K562 (cell line): ENCODE measurements around the gene POLL. TPM values are rescaled to one million over a fixed set of nuclear protein-coding genes. Genes with fewer than 3 reads are reported as not detected.

Experiments used
- ATF1 ChIP-seq, 2 experiments: fragments of 450-650 bp in 1 of 2; IDR thresholded peaks; 2 replicates each; pipeline ENCODE4 v1.6.1; 2016; ENCODE audit warnings: missing compliant biosample characterization in 1 of 2, missing genetic modification characterization in 1 of 2
- CEBPG ChIP-seq, 3 experiments: fragments of 200-800 bp in 1 of 3; sonication (Bioruptor generic) in 1 of 3; sonication (generic) in 1 of 3; formaldehyde crosslinking in 1 of 3; IDR thresholded peaks in 2 of 3; conservative IDR thresholded peaks in 1 of 3; 2 replicates each; pipeline versions ENCODE4 v1.6.1 to v1.8.0; 2016 to 2022; ENCODE audit warnings: missing compliant biosample characterization in 2 of 3, missing genetic modification characterization in 2 of 3, mild to moderate bottlenecking in 1 of 3, missing genetic modification reagents in 1 of 3
- CXXC5 ChIP-seq: fragments of 250-450 bp; sonication (Bioruptor Pico); IDR thresholded peaks from 2 replicates; pipeline ENCODE4 v1.8.0; 2022; ENCODE audit warnings: inconsistent platforms, mild to moderate bottlenecking, moderate library complexity
- FOXM1 ChIP-seq, 2 experiments: fragments of 450-650 bp in 1 of 2; sonication (generic) in 1 of 2; formaldehyde crosslinking in 1 of 2; IDR thresholded peaks; 2 replicates each; pipeline versions ENCODE4 v1.6.1 to v1.9.0; 2017 to 2022; ENCODE audit warnings: low read depth in 2 of 2, mild to moderate bottlenecking in 2 of 2, missing genetic modification reagents in 1 of 2, moderate library complexity in 1 of 2
- GABPB1 ChIP-seq: sonication (generic); formaldehyde crosslinking; IDR thresholded peaks from 2 replicates; pipeline ENCODE4 v1.8.0; 2022; ENCODE audit warnings: mild to moderate bottlenecking, missing genetic modification reagents
- NCOA4 ChIP-seq: fragments of 450-650 bp; IDR thresholded peaks from 2 replicates; pipeline ENCODE4 v1.6.1; 2018; ENCODE audit warnings: mild to moderate bottlenecking; ENCODE audit not compliant: partially characterized antibody
- NFATC3 ChIP-seq: fragments of 450-650 bp; IDR thresholded peaks from 2 replicates; pipeline ENCODE4 v1.6.1; 2017; ENCODE audit warnings: mild to moderate bottlenecking
- PATZ1 ChIP-seq: fragments of 250-450 bp; sonication (Bioruptor Pico); IDR thresholded peaks from 2 replicates; pipeline ENCODE4 v1.5.0; 2020; ENCODE audit warnings: mild to moderate bottlenecking, borderline replicate concordance
- PHF20 ChIP-seq: fragments of 450-650 bp; IDR thresholded peaks from 2 replicates; pipeline ENCODE4 v1.6.1; 2018; ENCODE audit not compliant: partially characterized antibody
- RCOR1 ChIP-seq, 2 experiments: IDR thresholded peaks; 2 replicates each; pipeline ENCODE4 v1.6.1; 2012; ENCODE audit warnings: low read depth in 2 of 2, low read length in 2 of 2, borderline replicate concordance in 1 of 2, improper control_type of control experiment in 1 of 2
- SMARCC2 ChIP-seq: fragments of 450-650 bp; IDR thresholded peaks from 2 replicates; pipeline ENCODE4 v1.6.1; 2017; ENCODE audit warnings: antibody characterized with exemption, moderate library complexity, mild to moderate bottlenecking, low read depth
- SREBF2 ChIP-seq: sonication (generic); formaldehyde crosslinking; IDR thresholded peaks from 2 replicates; pipeline ENCODE4 v1.4.0; 2020; ENCODE audit warnings: mild to moderate bottlenecking, missing genetic modification reagents
- TEAD1 ChIP-seq, 2 experiments: fragments of 450-650 bp in 1 of 2; sonication (generic) in 1 of 2; formaldehyde crosslinking; IDR thresholded peaks; 2 replicates each; pipeline versions ENCODE4 v1.4.0 to v1.8.0; 2020 to 2022; ENCODE audit warnings: mild to moderate bottlenecking in 2 of 2, missing genetic modification reagents in 1 of 2
- ZNF354B ChIP-seq: fragments of 250-450 bp; sonication (Bioruptor Pico); IDR thresholded peaks from 2 replicates; pipeline ENCODE4 v1.4.0; 2020
- polyA plus RNA-seq, 8 experiments: library from polyadenylated mRNA; depleted of rRNA in 4 of 8; stranded (reverse) in 5 of 8; unstranded in 3 of 8; fragments of >200 nt; fragmentation: Nextera tagmentation in 2 of 8; fragmentation: Illumina TruSeq in 1 of 8; extraction: Ambion mirVana in 2 of 8; extraction: Trizol in 1 of 8; gene quantifications; 2 replicates each; pipeline versions ENCODE4 v1.2.1 to v1.2.3, GENCODE V29; 2011 to 2014; ENCODE audit warnings: inconsistent platforms in 1 of 8, missing spikeins in 1 of 8
- total RNA-seq, 7 experiments: library from RNA; depleted of rRNA in 6 of 7; stranded (reverse); fragments of >200 nt in 6 of 7; fragmentation: Illumina TruSeq in 2 of 7; extraction: Trizol in 2 of 7; gene quantifications; 2 replicates each; pipeline versions ENCODE4 v1.2.1 to v1.2.3, GENCODE V29; 2011 to 2021; ENCODE audit warnings: low replicate concordance in 1 of 7
- TF ChIP-seq, protein P1 (sequence below): fragments of 250-450 bp; sonication (Bioruptor Pico); IDR thresholded peaks from 2 replicates; pipeline ENCODE4 v1.5.0; 2020; ENCODE audit warnings: mild to moderate bottlenecking
- TF ChIP-seq, protein P2 (sequence below): fragments of 450-650 bp; formaldehyde crosslinking; IDR thresholded peaks from 2 replicates; pipeline ENCODE4 v1.4.0; 2020; ENCODE audit warnings: mild to moderate bottlenecking, moderate library complexity
- TF ChIP-seq, protein P3 (sequence below): sonication (generic); formaldehyde crosslinking; IDR thresholded peaks from 2 replicates; pipeline ENCODE4 v1.8.0; 2022; ENCODE audit warnings: mild to moderate bottlenecking, low read depth, missing genetic modification reagents
- TF ChIP-seq, protein P4 (sequence below): fragments of 450-650 bp; IDR thresholded peaks from 2 replicates; pipeline ENCODE4 v1.6.1; 2014; ENCODE audit warnings: low read depth, mild to moderate bottlenecking, moderate library complexity, borderline replicate concordance

The POLL gene
- total and polyA plus RNA-seq, 9 of the 15 experiments (the other 6 are each of a cell fraction or from before 2014, with no cell fraction given) = 1.2 to 18.7 (median 10.9) TPM

GRCh38 chr10:101602761-101603398, 14.8 kb upstream of the POLL start (continued):
- TF ChIP-seq PATZ1 (CRISPR knock-in tag) (no peak), TEAD1 (CRISPR knock-in tag; IDR thresholded peaks at IDR 0.05) (peak in 1 of 2 experiments; percentile 37; a peak in 1 of 4 replicates), CXXC5 (CRISPR knock-in tag) (no peak), PHF20 (no peak), ATF1 (CRISPR knock-in tag; IDR thresholded peaks at IDR 0.05) (no peak), ATF1 (tag; IDR thresholded peaks at IDR 0.05) (no peak), GABPB1 (CRISPR knock-in tag) (0 out of 2 replicates have a peak, but pooled peaks have one; percentile 22), RCOR1 (IDR thresholded peaks at IDR 0.05; ENCODE audit: borderline replicate concordance in 1 of 2, low read depth in 2 of 2, low read length in 2 of 2) (no peak), FOXM1 (IDR thresholded peaks at IDR 0.05; ENCODE audit: low read depth) (no peak), FOXM1 (CRISPR knock-in tag; IDR thresholded peaks at IDR 0.05; ENCODE audit: low read depth) (no peak), CEBPG (CRISPR knock-in tag; IDR thresholded peaks at IDR 0.05) (no peak), CEBPG (tag; conservative IDR thresholded peaks at IDR 0.05 in 1 of 2, IDR thresholded peaks at IDR 0.05 in 1 of 2) (no peak), SMARCC2 (no peak), SREBF2 (CRISPR knock-in tag) (no peak), NFATC3 (no peak), ZNF354B (CRISPR knock-in tag) (no peak), NCOA4 (no peak)
- TF ChIP-seq, protein P1, sequence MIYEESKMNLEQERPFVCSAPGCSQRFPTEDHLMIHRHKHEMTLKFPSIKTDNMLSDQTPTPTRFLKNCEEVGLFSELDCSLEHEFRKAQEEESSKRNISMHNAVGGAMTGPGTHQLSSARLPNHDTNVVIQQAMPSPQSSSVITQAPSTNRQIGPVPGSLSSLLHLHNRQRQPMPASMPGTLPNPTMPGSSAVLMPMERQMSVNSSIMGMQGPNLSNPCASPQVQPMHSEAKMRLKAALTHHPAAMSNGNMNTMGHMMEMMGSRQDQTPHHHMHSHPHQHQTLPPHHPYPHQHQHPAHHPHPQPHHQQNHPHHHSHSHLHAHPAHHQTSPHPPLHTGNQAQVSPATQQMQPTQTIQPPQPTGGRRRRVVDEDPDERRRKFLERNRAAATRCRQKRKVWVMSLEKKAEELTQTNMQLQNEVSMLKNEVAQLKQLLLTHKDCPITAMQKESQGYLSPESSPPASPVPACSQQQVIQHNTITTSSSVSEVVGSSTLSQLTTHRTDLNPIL (CRISPR knock-in tag) = no peak
- TF ChIP-seq, protein P2, sequence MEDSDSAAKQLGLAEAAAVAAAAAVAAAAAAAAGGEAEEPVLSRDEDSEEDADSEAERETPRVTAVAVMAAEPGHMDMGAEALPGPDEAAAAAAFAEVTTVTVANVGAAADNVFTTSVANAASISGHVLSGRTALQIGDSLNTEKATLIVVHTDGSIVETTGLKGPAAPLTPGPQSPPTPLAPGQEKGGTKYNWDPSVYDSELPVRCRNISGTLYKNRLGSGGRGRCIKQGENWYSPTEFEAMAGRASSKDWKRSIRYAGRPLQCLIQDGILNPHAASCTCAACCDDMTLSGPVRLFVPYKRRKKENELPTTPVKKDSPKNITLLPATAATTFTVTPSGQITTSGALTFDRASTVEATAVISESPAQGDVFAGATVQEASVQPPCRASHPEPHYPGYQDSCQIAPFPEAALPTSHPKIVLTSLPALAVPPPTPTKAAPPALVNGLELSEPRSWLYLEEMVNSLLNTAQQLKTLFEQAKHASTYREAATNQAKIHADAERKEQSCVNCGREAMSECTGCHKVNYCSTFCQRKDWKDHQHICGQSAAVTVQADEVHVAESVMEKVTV (CRISPR knock-in tag) = peak; percentile 77
- TF ChIP-seq, protein P3, sequence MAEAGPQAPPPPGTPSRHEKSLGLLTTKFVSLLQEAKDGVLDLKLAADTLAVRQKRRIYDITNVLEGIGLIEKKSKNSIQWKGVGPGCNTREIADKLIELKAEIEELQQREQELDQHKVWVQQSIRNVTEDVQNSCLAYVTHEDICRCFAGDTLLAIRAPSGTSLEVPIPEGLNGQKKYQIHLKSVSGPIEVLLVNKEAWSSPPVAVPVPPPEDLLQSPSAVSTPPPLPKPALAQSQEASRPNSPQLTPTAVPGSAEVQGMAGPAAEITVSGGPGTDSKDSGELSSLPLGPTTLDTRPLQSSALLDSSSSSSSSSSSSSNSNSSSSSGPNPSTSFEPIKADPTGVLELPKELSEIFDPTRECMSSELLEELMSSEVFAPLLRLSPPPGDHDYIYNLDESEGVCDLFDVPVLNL = no peak
- TF ChIP-seq, protein P4, sequence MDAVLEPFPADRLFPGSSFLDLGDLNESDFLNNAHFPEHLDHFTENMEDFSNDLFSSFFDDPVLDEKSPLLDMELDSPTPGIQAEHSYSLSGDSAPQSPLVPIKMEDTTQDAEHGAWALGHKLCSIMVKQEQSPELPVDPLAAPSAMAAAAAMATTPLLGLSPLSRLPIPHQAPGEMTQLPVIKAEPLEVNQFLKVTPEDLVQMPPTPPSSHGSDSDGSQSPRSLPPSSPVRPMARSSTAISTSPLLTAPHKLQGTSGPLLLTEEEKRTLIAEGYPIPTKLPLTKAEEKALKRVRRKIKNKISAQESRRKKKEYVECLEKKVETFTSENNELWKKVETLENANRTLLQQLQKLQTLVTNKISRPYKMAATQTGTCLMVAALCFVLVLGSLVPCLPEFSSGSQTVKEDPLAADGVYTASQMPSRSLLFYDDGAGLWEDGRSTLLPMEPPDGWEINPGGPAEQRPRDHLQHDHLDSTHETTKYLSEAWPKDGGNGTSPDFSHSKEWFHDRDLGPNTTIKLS = no peak
